Lower lobe of right lung (tissue), 2 donors: Measurements from ENCODE around the gene MALRD1. TPM values are rescaled to one million over a fixed set of nuclear protein-coding genes. Genes with fewer than 3 reads are reported as not detected.

Experiments
- ATAC-seq, 2 donors: fragments of 200-7000 bp; cut with Tn5 transposase; one replicate each; pipeline ENCODE4 v1.9.1; 2020 to 2022; ENCODE audit warnings: mild to moderate bottlenecking in 2 of 2, moderate library complexity in 2 of 2
- DNase-seq: peaks from one replicate; pipeline ENCODE4 v3.0.0-alpha.2; 2020
- H3K27ac ChIP-seq: fragments of 200-600 bp; one replicate; pipeline ENCODE4 v1.8.0; 2022
- H3K27me3 ChIP-seq: fragments of 200-600 bp; one replicate; pipeline ENCODE4 v1.8.0; 2022; ENCODE audit warnings: low read depth
- H3K36me3 ChIP-seq: fragments of 200-600 bp; one replicate; pipeline ENCODE4 v1.8.0; 2022; ENCODE audit warnings: mild to moderate bottlenecking
- H3K4me1 ChIP-seq: fragments of 200-600 bp; one replicate; pipeline ENCODE4 v1.8.0; 2022
- H3K4me3 ChIP-seq: fragments of 200-600 bp; one replicate; pipeline ENCODE4 v1.8.0; 2022; ENCODE audit warnings: mild to moderate bottlenecking
- H3K9me3 ChIP-seq: fragments of 200-600 bp; one replicate; pipeline ENCODE4 v1.8.0; 2022
- CTCF ChIP-seq: fragments of 200-600 bp; IDR thresholded peaks from one replicate; pipeline ENCODE4 v1.8.0; 2022; ENCODE audit warnings: antibody characterized with exemption, mild to moderate bottlenecking
- intact Hi-C: fragments of 100-400 bp; cut with DNase I; formaldehyde crosslinking; loops from one replicate; pipeline ENCODE4 v1.11.0; 2022
- total RNA-seq: library from RNA; stranded (reverse); fragmentation: NEBNext Ultra II Directional; extraction: Animal tissue kit (Norgen Biotek cat#: 25700); gene quantifications from one replicate; pipeline ENCODE4 v1.2.1, GENCODE V29; 2021
- donor health status: DM: no; HTN: yes; CAD: no; lungs with severe emphysema.

The MALRD1 gene
- total RNA-seq, 1 donor from 2014 or later = 6.0 TPM

GRCh38 chr10:19699299-19699698 is 650.7 kb downstream of the MALRD1 start:
- H3K9me3 ChIP-seq = no peaks in the 10 kb centered on the region
- no peak for TF ChIP-seq CTCF
- H3K27ac ChIP-seq = no peak overlapping the region
- no peaks in the 10 kb centered on the region for H3K36me3 ChIP-seq
- no peak for DNase-seq
- H3K4me3 ChIP-seq = no peak overlapping the region
- no peak for ATAC-seq
- no peaks in the 10 kb centered on the region for H3K4me1 ChIP-seq
- intact Hi-C loops = no loop called here
- no peaks in the 10 kb centered on the region for H3K27me3 ChIP-seq

- DNase-seq (no peak), ATAC-seq (no peak)
- intact Hi-C loops = no loop called here
- no peak overlapping the region for H3K4me3 ChIP-seq
- no peak overlapping the region for H3K27ac ChIP-seq
- H3K9me3 ChIP-seq = no peaks in the 10 kb centered on the region
- H3K36me3 ChIP-seq = no peaks in the 10 kb centered on the region
- H3K4me1 ChIP-seq = no peaks in the 10 kb centered on the region
- no peak for TF ChIP-seq CTCF
- no peaks in the 10 kb centered on the region for H3K27me3 ChIP-seq
Observed at GRCh38 chr10:19701427-19702052, 652.9 kb downstream of the MALRD1 start.

DNA sequence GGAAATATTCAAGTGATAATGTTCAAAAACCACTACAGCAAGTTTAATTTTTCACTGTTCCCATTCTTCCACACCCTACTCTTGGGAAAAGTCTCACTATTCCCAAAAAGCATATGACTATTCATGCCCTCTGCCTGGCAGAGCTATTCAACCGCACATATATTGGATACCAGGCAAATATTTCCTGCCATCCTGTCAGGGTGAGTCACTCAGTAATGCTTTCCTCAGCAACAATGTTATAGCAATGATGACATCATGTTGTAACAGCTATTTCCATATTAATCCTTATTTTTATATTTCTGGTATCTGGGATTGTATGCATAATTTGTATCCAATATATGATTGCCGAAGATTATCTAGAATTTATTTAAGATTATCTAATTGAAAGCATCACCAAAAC is 653.6 kb downstream of the MALRD1 start:
- Histone ChIP-seq H3K4me3 (no peak overlapping the region), H3K9me3 (no peaks in the 10 kb centered on the region), H3K27me3 (no peaks in the 10 kb centered on the region), H3K27ac (no peak overlapping the region), H3K4me1 (no peaks in the 10 kb centered on the region), H3K36me3 (no peaks in the 10 kb centered on the region)
- ATAC-seq = no peak
- no peak for DNase-seq
- TF ChIP-seq CTCF = no peak
- intact Hi-C loops = no loop called here

DNA sequence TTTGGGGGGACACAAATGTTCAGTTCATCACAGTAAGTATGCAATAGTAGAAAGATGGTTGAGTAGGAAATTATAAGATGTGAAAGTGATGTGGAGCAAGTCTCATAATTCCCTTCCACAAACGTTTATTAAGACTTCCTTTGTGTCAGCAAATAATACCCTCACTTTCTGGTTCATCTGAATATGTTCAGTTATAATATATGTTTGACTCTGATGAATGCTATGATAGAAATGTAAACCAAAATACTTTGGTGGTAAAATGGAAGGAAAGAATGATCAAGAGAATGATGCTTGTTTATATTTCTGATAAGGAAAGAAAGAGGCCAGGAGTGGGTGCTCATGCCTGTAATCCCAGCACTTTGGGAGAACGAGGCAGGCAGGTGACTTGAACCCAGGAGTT is 655.9 kb downstream of the MALRD1 start:
- H3K36me3 ChIP-seq = no peaks in the 10 kb centered on the region
- ATAC-seq (no peak), DNase-seq (no peak)
- no peaks in the 10 kb centered on the region for H3K27me3 ChIP-seq
- no peaks in the 10 kb centered on the region for H3K4me1 ChIP-seq
- intact Hi-C loops = no loop called here
- no peak overlapping the region for H3K4me3 ChIP-seq
- TF ChIP-seq CTCF = no peak
- H3K9me3 ChIP-seq = no peaks in the 10 kb centered on the region
- no peak overlapping the region for H3K27ac ChIP-seq

DNA sequence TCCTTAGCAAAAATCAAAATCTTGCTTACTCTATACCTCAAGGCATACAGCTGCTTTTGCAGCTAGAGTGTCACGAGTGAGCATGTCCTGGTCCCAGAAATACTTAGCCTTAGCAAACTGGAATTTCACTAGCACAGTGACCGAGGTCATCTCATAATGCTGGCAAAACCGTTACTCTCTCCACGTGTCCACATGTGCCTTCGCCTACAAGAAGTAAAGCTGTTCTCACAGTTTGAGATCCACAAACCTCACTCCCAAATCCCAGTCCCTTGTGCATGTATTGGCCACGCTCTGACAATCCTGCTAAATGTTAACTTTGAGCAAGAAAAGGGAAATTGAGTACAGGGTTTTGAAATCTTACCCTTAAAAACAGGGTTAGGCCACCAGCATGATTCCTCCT is 656.6 kb downstream of the MALRD1 start:
- H3K4me3 ChIP-seq = no peak overlapping the region
- intact Hi-C loops = no loop called here
- no peak for TF ChIP-seq CTCF
- no peaks in the 10 kb centered on the region for H3K36me3 ChIP-seq
- H3K9me3 ChIP-seq = no peaks in the 10 kb centered on the region
- ATAC-seq = no peak
- no peak overlapping the region for H3K27ac ChIP-seq
- no peaks in the 10 kb centered on the region for H3K27me3 ChIP-seq
- DNase-seq = no peak
- no peaks in the 10 kb centered on the region for H3K4me1 ChIP-seq

- intact Hi-C loops = no loop called here
- no peaks in the 10 kb centered on the region for H3K27me3 ChIP-seq
- peaks cover 11% of the 10 kb centered on the region for H3K9me3 ChIP-seq
- H3K4me3 ChIP-seq = no peak overlapping the region
- ATAC-seq (no peak), DNase-seq (no peak)
- H3K27ac ChIP-seq = no peak overlapping the region
- no peaks in the 10 kb centered on the region for H3K36me3 ChIP-seq
- TF ChIP-seq CTCF = no peak
- H3K4me1 ChIP-seq = no peaks in the 10 kb centered on the region
Observed at GRCh38 chr10:19706904-19707303, 658.3 kb downstream of the MALRD1 start.
